AG10803 (cell line): Measurements from ENCODE around the gene TEX26.

Experiments
- DNase-seq: peaks from one replicate; pipeline ENCODE4 v3.0.0; 2010; ENCODE audit warnings: low read depth
- H3K4me3 ChIP-seq: 2 replicates; pipeline ENCODE4 v1.5.1; 2011; ENCODE audit warnings: mild to moderate bottlenecking, low read length, control low read depth
- TF ChIP-seq, protein P1 (sequence below): conservative IDR thresholded peaks from 2 replicates; pipeline ENCODE4 v1.5.1; 2011; ENCODE audit warnings: mild to moderate bottlenecking, low read length, control low read depth, inconsistent platforms

Gene TEX26

DNA sequence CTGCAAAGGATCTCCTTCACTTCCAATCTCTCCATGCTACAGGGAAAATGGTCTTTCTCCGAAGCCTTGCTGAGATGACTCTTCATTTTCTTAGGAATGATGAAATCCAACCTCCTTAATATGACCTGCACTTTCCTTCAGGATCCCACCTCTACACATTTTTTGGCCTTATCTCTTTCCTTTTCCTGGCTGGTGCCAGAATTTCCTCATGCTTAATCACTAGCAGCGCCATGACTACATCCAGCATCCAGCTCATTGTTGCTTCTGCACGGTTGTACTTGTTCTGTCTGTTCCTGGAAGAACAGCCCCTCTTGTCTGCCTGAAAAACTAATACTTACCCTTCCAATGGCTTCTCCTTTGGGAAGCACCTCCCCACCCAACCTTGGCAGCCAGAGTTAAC lies 68.4 kb downstream of the TEX26 start:
- TF ChIP-seq, protein P1, sequence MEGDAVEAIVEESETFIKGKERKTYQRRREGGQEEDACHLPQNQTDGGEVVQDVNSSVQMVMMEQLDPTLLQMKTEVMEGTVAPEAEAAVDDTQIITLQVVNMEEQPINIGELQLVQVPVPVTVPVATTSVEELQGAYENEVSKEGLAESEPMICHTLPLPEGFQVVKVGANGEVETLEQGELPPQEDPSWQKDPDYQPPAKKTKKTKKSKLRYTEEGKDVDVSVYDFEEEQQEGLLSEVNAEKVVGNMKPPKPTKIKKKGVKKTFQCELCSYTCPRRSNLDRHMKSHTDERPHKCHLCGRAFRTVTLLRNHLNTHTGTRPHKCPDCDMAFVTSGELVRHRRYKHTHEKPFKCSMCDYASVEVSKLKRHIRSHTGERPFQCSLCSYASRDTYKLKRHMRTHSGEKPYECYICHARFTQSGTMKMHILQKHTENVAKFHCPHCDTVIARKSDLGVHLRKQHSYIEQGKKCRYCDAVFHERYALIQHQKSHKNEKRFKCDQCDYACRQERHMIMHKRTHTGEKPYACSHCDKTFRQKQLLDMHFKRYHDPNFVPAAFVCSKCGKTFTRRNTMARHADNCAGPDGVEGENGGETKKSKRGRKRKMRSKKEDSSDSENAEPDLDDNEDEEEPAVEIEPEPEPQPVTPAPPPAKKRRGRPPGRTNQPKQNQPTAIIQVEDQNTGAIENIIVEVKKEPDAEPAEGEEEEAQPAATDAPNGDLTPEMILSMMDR = no peak
- H3K4me3 ChIP-seq = no peak overlapping the region
- no peak for DNase-seq

- TF ChIP-seq, protein P1 = no peak
- no peak for DNase-seq
- H3K4me3 ChIP-seq = no peak overlapping the region
Measured at GRCh38 chr13:31001647-31002046, 69.2 kb downstream of the TEX26 start.

DNA sequence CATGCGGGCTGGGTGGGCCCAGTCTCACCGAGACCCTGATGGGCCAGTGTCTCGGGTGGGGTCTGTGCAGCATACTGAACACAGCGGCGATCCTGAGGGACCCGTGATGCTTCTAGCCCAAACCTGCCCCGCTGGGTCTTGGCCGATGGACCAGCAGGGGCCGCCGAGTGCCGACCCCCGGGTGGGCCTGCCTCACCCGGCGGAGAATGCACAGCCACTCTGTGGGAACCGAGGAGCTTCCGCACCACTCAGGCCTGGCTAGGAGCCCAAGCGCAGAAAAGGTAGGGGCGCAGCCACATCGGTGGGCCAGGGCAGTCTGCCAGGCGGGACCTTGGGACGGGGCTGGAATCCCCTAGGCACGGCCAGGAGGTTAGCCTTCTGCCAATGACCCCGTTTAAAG lies 72.6 kb downstream of the TEX26 start:
- DNase-seq = no peak
- TF ChIP-seq, protein P1 = no peak
- no peak overlapping the region for H3K4me3 ChIP-seq

DNA sequence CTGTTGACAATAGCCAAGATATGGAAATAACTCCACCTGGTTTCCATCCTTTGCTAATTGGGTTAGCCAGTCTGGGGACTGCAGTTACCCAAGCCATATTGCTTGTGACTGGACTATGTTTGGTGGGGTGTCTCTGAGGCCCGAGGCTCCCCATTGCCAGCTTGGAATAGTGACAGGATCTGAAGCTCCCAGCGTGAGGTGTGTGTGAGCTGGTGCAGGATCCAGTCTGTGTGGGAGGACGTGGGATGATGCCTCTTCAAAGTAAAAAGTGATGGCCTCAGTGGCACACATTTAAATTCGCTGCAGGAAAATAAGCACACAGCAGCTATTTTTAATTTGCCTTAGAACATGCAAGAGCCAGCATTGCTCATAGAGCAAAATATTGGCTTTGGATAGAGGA lies 75.0 kb downstream of the TEX26 start:
- DNase-seq = no peak

DNA sequence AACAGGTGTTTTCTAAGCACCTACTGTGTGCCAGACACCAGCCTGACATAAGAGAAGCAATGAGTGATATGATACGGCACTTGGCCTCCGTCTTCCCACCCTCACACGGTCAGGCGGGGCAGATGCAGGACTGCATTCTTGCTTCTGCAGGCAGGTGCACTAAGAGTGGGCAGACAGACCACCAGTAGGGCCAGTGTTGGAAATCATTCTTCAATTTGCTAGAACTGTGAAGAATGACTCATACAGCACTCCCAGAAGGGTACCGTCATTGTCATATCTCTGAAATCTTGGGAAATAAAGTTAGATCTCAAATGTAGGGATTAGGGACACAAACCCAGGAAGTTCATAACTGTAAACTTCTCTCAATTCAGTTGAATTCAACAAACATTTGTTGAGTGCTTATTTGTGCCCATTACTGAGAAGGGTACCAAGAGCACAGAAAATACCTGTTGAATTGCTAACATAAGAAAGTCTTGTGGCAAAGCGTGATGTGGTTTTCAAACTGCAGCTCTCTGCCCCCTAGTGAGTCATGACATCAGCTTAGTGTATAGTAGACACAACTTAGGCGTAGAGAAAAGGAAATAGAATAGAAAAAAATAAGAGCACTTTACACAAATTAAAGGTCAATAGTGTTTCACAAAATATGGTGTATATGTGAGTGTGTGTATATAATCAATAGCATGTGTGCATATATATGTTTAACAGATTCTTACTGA lies 76.1 kb downstream of the TEX26 start:
- TF ChIP-seq, protein P1 = no peak
- no peak for DNase-seq
- no peak overlapping the region for H3K4me3 ChIP-seq

More for the DNA sequence above, 75.0 kb downstream of the TEX26 start:
- TF ChIP-seq, protein P1 = no peak
- H3K4me3 ChIP-seq = no peak overlapping the region

- TF ChIP-seq, protein P1 = no peak
- DNase-seq = no peak
- no peak overlapping the region for H3K4me3 ChIP-seq
Measured at GRCh38 chr13:31009166-31009565, 76.7 kb downstream of the TEX26 start.

DNA sequence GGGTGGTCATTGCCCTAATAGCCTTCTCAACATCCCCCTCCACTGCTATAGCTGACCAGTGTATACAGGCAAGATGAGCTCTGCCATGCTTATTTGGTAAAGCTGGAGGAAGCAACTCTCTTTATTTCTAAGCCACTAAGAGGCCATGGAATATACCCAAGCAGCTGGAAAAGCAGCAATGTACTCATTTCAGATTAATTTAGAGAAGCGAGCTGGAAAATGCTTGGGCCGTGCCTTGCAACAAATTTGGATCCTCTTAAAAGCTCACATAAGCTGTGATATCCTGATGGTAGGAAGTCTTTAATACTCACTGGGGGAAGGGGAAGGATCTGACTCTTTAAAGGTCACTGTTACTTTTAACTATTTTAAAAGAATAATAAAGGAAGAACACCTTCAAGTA lies 77.8 kb downstream of the TEX26 start:
- TF ChIP-seq, protein P1 = no peak
- DNase-seq = no peak
- H3K4me3 ChIP-seq = no peak overlapping the region
